ELR (cell line): ENCODE measurements around the gene APH1A.
A peak's percentile ranks its signal among the peaks of the same experiment; 100 is the strongest.
"Not testable (repeated sequence)": the region's sequence is repeated elsewhere in the genome, so short reads cannot be mapped to it uniquely, and the experiment has no call there.

Experiments used
- DNase-seq: peaks from one replicate; pipeline ENCODE4 v3.0.0-alpha.2; 2015; ENCODE audit warnings: low read depth

APH1A gene

DNA sequence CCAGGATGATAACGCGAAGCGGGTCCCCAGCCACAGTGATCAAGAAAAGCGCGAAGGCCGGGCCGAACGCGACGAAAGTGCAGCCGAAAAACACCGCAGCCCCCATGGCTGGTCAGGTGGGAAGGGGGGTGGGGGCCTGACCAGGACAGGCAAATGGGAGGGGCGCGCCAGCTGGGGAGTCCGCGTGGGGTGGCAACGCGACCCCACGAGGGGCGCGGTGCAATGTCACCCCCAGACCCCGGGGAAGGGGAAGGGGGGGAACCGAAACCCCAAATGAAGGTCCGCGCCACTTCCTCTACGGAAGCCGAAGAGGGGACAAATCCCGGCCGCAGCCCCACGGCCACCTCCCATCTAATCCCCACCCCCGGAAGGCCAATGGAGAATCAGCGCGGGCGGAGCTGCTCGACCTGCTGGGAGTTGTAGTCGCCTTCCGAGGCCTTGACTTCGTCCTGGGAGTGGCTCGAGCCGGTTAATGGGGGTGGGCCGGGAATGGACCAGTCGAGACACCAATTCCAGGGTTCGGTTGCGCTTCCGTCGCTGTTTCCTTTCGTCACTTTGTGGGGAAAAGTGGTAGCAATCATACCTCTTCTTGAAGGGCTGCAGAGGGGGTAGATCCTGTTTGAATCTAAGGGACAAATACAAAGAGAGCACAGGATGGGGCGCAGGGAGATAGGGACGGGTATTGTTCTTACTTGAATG is at the start of gene APH1A:
APH1A (minus strand) TSS at position 312 of the 699 bp plus-strand sequence; CDS start at position 106, 206 bp downstream.
- peak; percentile 99 for DNase-seq

DNA sequence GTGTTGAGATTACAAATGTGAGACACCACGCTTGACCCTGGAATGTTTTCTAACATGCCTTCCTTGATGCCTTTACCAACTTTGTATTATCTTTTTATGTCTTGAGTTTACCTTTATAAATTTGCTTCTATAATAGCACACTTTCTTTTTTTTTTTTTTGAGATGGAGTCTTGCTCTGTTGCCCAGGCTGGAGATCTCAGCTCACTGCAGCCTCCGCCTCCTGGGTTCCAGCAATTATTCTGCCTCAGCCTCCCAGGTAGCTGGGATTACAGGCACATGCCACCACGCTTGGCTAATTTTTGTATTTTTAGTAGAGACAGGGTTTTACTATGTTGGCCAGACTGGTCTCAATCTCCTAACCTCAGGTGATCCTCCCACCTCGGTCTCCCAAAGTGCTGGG is 45.9 kb upstream of the APH1A start:
- DNase-seq: not testable (repeated sequence)

DNA sequence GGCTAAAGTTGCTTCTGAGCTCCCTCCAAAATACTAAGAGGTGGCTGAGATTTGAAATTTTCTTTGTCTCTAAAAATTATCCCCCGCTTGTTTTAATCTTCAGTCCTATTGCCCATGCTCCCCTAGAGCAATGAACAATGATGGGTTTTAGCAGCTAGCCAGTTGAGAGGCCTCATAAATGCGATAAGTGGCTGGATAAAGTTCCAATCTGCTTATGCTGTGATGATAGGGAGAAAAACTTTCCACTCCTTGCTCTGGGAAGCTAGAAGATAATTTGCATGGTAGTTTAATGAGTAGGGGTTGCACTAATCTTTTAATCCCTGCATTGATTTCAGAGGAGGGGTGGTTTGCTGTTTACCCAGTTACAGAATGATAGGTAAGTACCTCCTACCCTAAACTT is 42.9 kb upstream of the APH1A start:
- DNase-seq: no peak

DNA sequence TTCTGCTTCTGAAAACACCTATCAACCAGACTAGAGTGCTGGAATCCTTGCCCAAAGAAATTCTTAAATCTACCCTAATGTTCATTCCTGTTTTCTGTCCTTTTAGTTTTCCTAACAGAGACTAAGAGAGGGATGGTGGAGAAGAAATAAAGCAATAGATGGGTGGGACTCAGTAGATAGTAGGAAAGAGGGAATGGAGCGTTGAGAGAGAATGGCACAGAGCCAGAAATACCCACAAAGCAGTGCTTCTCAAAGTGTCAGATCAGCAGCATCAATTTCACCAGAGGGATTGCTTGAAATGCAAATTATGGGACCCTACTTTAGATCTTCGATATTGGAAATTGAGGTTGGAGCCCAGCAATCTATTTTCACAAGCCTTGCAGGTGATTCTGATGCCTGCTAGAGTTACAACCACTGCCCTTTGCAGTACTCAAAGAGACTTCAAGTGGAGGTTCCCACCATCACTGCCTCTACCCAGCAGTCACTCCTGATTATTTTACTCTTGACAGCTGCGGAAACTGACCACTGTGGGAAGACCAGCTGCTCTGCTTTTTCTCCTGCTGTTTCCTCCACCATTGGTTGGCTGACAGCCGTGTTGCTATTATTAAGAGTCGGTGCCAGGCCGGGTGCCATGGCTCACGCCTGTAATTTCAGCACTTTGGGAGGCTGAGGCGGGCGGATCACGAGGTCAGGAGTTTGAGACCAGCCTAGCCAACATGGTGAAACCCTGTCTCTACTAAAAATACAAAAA is 41.1 kb upstream of the APH1A start:
- DNase-seq: no peak

DNA sequence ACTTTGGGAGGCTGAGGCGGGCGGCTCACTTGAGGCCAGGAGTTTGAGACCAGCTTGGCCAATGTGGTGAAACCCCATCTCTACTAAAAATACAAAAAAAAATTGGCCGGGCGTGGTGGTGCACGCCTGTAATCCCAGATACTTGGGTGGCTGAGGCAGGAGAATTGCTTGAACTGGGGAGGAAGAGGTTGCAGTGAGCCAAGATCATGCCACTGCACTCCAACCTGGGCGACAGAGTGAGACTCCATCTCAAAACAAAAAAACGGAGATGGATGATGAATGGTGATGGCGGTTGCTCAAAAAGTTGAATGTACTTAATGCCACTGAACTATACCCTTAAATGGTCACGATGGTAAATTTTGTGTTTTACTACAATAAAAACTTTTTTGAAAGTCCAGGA is 39.8 kb upstream of the APH1A start:
- DNase-seq: not testable (repeated sequence)

DNA sequence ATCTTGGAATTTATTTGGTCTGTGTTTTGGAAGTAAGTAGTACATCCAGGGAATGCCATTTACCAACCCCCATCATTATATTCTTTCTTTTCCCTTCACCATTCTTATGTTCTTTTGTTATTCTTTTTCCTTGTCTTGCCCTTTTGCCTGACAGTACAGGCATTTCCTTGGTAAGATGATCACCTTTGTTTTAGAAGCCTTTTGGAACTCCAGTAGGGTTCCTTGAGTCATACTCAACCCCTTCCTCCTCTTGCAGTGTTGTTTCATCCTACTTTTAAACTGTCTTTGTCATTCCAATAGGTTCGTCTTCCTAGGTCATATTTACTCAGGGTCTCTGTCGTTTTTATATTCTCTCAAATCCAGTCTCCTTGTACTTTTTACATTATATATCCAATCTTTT is 34.1 kb upstream of the APH1A start:
- DNase-seq: no peak

DNA sequence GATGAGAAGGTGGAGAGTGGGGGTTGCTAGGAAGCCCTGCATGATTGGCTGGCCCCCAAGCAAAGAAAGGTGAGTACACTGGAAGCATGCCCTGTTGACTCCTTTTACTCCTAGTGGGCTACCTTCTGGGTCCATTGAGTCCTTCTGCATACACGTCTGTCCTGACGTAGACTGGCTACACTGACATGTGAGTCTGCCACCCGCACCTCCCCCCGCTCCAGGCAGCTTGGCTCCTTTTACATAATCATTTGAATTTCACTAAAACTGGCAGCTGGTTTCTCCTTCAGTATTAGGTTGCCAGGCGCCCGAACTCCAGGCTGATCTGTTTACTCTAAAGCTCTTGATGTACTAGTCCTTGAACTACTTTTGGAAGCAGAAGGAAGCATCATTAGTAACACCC is 33.5 kb upstream of the APH1A start:
- DNase-seq: no peak

DNA sequence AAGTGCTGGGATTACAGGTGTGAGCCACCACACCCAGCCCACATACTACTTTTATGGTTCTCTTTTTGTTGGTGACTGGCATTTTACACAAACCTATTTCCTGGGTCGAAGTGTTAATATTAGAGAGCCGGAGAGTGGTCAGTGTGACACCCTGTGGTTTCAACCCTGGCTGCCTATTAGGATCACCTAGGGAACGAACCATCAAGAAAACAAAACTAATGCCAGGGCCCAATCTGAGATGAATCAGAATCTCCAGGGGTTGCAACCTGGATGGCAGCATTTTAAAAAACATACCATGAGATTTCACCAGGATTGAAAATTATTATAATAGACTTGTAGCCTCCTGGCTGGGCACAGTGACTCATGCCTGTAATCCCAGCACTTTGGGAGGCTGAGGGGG is 30.9 kb upstream of the APH1A start:
- no peak for DNase-seq

DNA sequence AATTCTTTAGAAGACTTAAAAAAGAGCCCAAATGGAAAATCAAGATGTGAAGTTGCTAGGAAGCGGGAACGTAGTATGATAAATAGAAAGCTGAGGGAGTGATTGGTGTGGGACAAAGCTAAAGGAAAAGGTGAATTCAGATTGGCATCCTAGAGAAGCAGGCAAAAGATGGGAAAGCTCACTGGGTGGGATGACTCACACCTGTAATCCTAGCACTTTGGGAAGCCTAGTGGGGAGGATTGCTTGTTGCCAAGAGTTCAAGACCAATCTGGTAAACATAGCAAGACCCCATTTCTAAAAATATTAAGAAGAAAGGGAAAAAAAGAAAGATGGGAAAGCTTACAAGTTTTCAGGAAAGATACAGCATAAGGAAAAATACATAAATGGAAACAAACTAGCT is 26.7 kb upstream of the APH1A start:
- peak; percentile 39 for DNase-seq

DNA sequence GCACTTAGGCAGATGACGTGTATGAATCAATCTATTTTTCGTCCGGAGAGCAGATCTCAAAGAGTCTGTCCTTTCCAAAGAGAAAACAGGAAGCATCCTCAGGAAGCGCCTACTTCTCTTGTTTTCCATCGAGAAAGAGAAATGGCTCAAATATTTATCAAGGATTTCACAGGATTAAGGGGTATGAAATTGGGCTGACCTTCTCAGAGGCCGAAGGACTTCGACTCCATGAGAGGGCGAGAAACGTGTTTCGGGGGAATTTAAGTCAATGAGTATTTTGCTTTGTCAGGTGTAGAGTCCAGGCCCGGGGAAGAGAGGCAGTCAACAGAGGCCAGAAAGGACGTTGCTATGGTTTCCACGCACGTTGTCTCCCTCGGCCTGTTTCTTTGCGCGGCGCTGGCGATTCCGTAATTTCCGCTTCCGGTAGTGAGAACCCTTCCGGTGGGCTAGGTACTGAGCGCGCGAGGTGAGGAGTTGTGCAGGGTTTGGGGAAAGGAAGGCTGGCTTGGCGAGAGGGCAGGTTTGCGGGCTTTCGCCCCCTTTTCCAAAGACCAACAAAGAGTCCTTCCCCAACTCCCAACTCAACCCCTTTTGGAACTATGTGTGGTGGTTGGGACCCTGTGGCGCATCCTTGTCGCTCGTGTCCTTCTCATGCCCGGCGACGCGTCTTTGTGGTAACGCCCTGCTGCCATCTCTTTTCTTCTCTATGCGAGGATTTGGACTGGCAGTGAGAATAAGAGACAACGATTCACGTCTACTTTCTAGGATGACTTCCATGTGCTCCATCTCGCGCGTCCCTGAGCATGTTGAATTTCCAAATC is 24.8 kb upstream of the APH1A start, which contains the start of gene MRPS21:
MRPS21 (plus strand) TSS at position 429 of the 821 bp plus-strand sequence. CDS start 506 bp downstream, outside the sequence.
- DNase-seq: peak; percentile 94

DNA sequence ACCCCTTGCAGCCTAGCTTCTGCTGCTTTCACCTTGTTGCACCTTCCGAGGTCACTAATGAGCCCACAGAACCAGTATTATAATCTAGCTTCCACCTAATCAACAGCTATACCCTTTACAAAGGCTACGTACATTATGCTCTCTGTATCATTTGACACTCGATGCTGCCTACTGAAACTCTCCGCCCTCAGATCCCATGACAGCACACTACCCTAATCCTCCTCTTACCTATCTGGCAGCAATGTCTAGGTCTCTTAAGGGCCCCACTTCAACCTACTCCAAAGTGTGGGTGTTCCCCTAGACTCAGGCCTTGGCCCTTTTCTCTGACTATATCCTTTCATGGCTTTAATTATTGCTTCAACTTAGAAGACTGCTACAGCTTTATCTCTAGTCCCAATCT is 20.0 kb upstream of the APH1A start:
- no peak for DNase-seq

DNA sequence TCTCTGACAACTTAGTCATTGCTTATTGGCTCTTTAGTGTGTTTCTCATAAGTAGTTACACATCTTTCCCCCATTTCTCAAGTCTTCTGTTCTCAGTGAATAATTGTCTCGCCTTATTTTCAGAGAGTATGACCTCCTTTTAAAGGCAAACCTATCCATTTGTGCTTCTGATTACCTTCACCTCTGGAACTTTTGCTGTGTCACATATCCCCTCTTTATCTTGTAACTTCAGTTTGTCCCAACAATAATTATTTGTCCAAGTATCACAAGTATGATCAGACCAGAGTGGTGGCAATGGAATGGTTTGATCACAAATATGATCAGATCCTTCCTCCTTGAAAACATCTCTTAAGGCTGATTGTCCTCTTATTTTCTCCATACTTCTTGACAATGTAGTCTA is 19.6 kb upstream of the APH1A start:
- no peak for DNase-seq

DNA sequence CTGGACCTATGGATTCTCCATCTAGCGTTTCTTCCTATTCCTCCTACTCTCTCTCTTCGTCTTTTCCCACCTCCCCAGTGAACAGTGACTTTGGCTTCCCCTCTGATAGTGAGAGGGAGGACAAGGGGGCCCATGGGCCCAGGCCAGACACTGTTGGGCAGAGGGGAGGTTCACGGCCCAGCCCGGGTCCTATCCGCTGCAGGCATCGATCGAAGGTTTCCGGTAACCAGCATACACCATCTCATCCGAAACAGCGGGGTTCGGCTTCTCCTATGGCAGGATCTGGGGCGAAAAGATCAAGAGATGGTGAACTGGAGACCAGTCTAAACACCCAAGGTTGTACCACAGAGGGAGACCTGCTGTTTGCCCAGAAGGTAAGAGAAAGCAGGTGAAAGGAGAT is 14.4 kb upstream of the APH1A start:
- no peak for DNase-seq

DNA sequence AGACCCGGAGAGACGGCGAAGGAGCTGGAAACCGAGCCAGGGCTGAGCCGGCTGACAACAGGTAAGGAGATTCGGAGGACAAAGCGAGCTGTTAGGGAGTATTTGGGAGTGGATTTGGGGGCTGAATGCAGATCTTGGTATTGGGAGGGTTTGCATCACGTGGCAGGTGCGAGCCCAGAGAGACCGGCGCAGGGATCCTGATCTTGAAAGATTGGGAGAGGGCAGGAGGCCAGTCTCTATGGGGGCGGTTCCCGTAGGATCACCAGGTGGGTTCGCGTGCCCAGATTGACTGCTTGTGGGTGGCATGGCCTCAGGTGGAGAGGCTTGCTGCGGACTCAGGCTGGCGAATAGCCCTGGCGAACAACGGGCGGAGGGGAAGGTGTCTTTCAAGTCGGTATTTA is 13.7 kb upstream of the APH1A start:
- DNase-seq: no peak

DNA sequence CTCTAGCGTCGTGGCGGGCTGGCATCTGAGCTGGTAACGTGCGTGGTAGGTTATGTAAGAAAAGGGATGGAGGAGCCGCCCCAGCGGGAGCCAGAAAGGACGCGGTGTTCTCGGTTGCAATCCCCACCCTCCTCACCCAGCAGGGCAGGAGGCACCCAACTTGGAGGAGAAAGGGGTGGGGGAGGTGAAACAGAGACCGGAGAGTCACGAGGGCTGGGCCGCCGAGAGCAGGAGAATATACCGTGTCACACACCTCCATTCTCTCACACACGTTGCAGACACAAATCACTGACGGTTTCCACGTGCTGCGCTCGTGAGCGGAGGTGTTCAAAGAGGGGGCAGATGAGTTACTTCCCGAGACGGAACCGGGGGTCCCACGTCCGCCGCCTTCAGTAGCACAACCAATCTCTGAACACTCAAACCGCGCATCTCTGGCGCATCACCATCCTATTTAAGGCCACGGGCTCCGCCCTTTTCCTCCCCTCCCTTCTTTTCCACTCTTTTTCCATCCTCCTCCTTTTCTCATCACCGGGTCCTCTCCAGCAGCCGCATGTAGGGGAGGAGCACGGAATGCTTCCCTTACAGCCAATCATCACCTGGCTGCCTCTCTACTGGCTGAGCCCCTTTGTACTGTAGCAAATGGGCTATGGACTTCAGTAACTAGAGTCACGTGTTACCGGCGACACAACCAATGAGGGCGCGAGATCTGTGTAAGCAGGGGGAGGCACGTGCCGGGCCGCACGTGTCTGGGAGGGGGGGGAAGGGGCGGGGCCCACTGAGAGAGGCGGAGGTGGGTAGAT is 13.1 kb upstream of the APH1A start, which contains the start of gene CIART:
CIART (plus strand) TSS at position 797 of the 800 bp plus-strand sequence. CDS start 714 bp downstream, outside the sequence.
- DNase-seq: peak; percentile 98

DNA sequence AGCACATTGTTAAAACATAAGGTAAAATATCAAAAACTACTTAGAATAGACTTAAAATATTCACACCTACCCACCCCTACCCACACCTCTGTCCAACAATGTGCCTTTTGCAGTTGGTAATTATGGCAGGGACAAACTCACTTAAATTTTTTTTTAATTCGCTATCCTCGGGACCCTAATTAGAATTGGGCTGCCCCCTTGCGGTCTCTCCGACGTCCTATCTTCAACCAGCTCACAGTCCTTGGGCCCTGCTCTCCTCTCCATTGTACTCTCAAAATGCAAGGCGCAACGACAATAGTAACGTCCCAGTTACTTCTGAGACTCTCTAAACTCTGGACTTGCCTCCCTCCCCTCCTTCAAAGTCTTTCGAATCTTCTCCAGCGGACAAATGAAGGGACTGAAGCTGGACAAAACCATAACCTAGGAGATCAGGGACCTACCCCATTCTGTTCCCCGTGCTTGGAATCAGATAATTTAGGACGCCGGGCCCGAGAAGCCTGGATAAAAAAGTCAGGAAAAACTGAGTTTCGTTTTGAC is 12.5 kb upstream of the APH1A start:
- DNase-seq: peak; percentile 85

DNA sequence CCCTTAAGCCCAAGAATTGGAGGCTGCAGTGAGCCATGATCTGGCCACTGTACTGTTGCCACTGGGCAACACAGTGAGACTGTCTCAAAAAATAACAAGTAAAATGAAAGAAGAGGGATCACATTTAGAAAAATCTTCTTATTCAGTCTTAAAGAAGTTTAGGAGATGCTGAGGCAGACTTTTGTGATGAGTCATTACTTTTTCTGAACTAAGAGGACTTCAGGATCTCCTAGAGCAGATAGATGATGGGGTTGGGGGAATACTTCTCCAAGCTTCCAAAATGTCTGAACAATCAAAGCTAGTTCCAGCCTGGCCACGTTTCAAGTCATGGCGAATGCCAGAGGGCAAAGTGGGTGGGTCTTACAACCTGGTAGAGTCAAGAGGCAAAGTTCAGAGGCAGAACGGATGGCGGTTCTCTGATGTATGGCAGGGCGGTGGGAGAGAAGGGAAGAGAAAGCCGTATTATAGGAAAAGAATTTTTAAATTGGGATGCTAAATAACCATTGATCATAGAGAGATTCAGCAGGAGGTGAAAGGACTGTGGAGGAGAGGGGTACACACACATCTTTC is 11.4 kb upstream of the APH1A start:
- no peak for DNase-seq

DNA sequence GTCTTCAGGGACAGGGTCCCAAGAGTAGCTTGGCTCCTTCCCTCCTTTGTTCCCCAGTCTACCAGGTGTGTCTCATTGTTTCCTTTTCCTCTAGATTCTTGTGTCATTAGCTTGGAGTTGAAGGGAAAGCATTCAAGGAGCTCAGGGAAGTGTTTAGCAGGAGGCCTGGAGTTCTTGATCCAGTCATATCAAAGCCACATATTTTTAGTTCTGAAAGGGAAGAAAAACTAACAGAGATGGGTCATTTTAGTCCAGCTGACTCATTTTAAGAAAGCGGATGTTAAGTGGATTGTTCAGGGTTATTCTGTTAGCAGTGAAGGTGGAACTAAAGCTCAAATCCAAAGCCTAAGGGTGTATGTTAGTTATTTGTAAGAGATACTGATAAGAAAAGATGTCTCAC is 4.5 kb upstream of the APH1A start:
- DNase-seq: no peak

DNA sequence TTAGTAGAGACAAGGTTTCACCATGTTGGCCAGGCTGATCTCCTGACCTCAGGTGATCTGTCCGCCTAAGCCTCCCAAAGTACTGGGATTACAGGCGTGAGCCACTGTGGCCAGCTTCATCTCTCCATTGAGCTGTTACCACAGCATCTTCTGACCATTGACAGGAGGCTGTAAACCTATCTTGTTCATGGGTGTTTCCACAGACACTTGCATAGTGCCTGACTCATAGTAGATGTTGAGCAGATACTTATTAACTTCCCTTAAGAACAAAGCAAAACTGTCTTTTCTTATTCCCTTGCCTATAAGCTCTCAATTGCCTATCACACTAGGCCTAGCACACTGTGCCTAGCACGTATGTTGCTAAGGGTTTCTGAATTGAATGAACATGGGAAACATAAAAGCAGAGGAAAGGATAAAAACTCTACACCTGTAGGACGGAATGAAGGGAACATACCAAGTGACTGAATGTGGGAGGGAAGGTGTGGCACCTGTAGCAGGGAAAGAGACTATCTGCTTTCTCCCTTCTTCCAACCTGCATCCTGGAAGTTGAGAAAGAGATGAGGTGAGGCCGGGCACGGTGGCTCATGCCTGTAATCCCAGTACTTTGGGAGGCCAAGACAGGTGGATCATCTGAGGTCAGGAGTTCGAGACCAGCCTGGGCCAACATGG is 2.6 kb upstream of the APH1A start:
- DNase-seq: no peak

DNA sequence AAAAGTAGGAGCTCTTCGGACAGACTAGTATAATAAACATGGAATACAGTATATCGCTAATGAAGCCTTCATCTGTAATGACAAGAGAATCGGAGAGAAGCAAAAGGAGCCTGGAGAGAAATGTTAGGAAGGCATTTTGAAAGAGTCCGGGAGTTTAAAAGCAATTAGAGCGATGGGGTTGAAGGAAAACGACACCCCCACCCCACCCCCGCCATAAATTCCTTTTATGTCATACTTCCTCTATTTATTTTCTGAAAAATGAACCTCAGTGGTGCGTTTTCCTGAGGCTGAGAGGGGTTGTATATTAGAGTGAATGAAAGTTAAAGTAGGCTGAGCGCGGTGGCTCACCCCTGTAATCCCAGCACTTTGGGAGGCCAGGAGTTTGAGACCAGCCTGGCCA is 635 bp upstream of the APH1A start:
- DNase-seq: no peak

DNA sequence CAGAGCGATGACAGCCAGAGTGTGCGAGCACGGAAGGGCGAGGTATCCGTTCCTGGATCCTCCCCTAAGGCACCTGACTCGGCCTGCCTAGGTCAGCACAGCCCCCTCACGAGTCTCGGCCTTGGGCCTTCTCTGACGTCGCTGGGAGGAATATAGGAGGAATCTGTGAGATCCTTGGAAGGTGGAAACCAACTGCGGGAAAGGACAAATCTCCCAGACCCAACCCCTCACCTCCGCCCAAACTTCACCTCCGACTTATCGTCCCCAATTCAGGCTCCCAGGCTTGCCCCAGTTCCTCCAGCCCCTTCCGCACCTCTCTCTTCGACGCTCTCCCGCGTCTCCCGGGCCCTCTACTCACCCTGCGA is 494 bp downstream of the APH1A start:
- peak; percentile 64 for DNase-seq
